ENCODE results near the gene CDIPT.

- TF ChIP-seq CTCF (IDR thresholded peaks at IDR 0.05): no peak
- no peak for TF ChIP-seq POLR2A (IDR thresholded peaks at IDR 0.05)
Measured at GRCh38 chr16:29912087-29912486, 49.1 kb upstream of the CDIPT start.

Data from Peyer's patch (tissue), 4 donors.